Stimulated activated CD4-positive, alpha-beta T cell treated with anti-CD3 and anti-CD28 coated beads, Interleukin-12 subunit alpha, Interleukin-12 subunit beta, amount 100 ng/mL, for 24 hours (primary cell): ENCODE data around the gene KRT27.
"Not testable (repeated sequence)": the region's sequence is repeated elsewhere in the genome, so short reads cannot be mapped to it uniquely, and the experiment has no call there.

Source experiments
- DNase-seq, 2 experiments: peaks; one replicate each; pipeline ENCODE4 v3.0.0-alpha.2; 2020; ENCODE audit warnings: low read depth in 2 of 2

The KRT27 gene

DNA sequence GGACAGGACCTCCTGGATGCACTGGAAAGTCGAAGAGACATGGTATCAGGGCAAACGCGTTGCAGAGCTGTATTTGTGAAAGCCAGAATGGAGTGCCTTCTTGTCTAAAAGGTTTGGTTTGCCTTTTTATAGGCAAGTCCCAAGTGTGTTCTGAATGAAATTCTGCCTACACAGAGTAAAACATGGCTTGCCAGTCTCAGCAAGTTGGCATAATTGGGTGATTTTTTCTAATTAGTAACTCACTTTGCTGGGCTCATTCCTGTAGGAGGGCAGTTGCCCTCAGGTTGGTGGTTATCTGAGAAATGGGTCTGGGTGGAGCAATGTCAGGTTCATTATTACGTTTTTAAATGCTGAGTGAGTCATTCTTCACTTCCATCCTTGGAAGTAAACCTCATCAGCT lies 27.1 kb downstream of the KRT27 start, which contains the start of gene KRT25:
TSS of gene KRT25 (minus strand) at position 101 of the 400 bp plus-strand sequence. CDS start at position 41, 60 bp downstream.
- DNase-seq, result no peak

DNA sequence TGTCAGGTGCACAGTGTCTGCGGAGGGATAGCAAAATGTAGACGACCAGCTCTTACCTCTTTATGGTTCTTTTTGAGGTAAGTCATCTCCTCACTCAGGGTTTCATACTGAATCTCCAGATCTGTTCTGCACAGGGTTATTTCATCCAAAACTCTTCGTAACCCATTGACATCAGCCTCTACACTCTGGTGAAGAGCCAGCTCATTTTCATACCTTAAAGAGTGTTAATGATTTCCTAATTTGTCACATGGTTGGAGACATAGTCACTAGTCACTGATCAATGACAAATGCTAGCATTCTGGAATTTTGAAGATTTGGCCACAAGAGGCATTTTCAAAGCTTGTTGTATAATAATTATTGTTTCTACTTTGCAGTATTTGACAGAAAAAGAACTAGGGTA lies 28.5 kb downstream of the KRT27 start:
- no peak for DNase-seq

DNA sequence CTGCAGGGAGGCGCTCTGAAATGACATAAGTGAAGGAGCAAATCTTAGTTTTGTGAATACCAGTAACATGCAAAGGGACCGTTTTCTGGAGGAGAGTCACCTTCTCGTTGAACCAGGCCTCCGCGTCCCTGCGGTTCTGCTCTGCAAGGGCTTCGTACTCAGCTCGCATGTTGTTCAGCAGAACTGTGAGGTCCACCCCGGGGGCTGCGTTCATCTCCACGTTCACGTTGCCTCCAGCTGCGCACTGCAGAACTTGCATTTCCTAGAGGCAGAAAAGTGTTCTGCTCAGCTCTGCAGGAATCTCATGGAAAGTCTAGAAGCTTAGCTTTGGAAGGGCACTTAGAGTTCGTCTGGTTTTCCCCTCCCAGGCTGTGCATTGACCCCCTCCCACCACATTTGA lies 31.3 kb downstream of the KRT27 start:
- DNase-seq, result no peak

DNA sequence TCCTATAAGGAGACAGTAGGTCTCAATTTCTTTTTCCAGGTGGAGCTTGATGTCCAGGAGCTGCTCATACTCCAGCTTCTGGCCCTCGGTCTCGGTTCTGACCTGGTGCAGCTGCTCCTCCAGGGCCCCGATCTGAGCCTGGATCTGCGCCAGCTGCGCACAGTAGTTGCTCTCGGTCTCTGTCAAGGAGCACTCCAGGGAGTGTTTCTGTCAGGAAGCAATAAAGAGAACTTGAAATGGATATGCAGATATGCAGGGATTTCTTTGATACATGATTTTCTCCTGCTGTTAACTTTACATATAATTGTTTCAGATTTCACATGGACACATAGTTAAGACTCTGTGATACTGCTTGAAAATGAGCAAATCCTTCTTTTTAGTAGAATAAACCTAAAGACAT lies 32.0 kb downstream of the KRT27 start:
- DNase-seq, result no peak

DNA sequence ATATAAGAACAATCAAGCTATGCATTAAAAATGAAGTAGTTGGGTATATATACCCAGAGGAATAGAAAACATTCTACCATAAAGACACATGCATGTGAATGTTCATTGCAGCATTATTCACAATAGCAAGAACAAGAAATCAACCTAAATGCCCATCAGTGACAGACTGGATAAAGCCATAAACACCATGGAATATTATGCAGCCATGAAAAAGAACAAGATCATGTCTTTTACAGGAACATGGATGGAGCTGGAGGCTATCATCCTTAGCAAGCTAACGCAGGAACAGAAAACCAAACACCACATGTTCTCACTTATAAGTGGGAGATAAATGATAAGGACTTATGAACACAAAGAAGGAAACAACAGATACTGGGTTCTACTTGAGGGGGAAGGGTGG lies 33.7 kb downstream of the KRT27 start:
- not testable (repeated sequence) for DNase-seq

DNA sequence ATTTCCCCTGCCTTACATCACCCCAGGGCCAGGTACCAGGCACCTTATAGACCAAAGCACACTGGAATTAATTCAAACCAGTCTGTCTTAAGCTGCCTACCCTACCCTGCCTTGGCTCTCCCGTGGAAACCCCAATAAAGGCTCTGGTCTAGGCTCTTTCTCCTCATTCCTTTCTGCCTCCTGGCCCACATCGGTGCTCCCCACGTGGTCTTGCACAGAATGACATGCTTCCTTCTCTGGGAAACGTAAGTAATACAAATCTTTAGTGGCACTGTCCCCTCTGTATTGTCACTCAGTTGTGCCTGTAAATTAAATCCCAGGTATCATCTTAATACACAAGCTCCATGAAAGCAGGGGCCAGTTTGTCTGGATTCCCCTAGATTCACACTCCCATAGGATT lies 43.8 kb downstream of the KRT27 start:
- no peak for DNase-seq

DNA sequence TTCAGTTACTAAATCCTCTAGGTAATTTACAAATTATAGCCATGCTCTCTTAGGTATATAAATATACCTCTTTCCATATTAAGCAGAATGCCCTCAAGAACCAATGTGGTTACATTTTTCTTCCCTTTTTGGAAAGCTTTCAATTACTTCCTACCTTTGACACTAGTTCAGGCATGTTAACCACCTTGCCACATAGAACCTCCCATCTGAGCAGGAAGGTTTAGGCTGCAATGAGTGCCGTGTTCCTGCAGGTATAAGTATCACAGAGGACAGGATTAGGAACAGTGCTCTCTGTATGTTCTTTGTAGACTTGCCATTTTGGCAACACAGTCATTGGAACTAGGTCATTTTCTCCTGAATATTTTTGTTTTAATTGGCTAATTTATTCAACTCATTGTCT lies 47.3 kb downstream of the KRT27 start:
- DNase-seq, result no peak

DNA sequence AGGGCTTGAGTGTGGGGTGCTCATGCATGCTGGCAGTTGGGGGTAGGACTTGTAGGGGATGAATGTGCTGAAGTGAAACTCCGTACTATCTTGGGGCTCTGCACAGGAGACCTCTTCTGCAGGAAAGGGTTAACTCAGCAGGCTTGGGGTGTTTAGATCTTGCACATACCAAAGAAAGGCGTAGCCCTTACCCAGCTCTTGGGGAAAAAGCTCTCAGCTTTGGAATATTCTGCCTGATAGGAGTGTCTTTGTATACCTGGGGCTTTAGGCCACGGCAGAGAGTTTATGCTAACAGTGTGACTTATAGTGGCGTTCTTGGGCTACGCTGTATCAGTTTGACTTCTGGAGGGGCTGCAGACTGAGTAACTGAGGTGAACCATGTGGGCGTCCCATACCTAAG lies 48.3 kb downstream of the KRT27 start:
- DNase-seq, result no peak

DNA sequence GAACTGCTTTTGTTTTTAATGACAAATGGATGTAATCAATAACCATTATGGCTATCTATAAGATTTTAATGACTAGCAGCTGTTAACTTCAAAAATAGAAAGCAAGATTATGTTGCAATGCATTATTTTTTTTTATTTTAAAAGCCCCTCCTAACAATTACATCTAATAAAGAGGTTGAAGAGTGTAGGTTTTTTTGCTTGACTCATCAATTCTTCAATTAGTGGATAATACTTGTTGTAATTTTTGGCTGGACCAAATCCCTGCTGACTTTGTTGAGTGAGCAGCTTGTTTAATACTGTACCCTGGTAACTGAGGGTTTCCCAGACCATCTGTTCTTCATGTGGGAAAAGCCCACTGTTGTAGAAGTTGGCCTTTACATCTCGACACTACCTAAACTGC lies 51.4 kb downstream of the KRT27 start:
- no peak for DNase-seq

DNA sequence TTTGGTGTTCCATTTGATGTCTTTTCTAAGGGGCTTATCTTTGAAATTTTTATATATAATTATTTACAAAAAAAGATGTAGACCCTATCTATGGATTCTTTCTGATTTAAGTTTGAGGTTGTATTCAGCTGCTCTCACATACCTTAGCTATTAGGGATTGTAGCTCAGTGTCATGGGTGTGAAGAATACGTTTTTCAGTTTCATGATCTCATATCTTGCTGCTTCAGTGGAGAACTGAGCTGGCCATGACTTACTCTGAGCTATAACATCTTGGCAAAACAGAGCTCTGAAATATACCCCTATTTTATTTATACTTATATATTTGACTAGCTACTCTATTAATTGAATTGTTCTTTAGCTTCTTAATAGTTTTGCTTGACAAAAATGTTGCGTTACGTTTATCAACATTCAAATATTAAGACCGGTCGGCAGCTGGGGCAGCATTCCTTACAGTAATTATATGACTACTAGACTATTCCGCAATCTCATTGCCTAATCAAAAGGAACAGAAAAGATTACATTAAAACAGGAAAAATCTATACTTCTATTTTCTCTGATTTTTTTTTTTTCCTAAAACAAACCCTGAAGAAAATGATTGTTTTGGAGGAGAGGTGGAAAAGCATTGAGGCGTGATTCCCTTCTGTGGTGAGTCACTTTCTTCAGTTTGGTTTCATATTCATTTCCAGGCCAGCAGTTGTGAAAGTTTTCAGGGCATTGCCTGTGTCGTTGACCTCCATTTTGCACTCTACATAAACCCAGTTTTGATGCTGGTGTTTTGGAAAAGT lies 54.7 kb downstream of the KRT27 start:
- no peak for DNase-seq

DNA sequence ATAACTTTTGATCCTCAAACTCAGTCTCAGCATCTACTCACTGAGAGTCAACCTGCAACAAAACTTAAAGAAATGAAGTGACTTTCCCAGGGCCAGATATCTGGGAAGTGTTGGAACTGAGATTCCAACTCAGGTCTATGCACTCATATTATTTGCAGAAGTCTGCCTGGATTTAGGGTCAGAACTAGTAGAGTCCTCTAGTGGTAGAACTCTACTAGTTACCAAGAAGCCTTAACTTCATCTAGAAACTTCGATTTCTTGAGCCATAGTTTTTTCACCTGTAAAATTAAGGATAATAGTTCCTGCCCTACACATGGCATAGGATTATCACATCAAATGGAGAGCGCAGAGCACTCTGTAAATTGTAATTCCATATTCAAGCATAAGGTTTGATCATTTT lies 55.4 kb downstream of the KRT27 start:
- DNase-seq, result no peak
